Activated CD4-positive, alpha-beta T cell treated with anti-CD3 and anti-CD28 coated beads, Interleukin-2, amount 50 U/mL, for 4 hours (primary cell): ENCODE measurements around the gene TMEM107.
"Not testable (repeated sequence)": the region's sequence is repeated elsewhere in the genome, so short reads cannot be mapped to it uniquely, and the experiment has no call there.

Source experiments
- DNase-seq, 2 experiments: peaks; one replicate each; pipeline ENCODE4 v3.0.0-alpha.2; 2020

TMEM107 gene

DNA sequence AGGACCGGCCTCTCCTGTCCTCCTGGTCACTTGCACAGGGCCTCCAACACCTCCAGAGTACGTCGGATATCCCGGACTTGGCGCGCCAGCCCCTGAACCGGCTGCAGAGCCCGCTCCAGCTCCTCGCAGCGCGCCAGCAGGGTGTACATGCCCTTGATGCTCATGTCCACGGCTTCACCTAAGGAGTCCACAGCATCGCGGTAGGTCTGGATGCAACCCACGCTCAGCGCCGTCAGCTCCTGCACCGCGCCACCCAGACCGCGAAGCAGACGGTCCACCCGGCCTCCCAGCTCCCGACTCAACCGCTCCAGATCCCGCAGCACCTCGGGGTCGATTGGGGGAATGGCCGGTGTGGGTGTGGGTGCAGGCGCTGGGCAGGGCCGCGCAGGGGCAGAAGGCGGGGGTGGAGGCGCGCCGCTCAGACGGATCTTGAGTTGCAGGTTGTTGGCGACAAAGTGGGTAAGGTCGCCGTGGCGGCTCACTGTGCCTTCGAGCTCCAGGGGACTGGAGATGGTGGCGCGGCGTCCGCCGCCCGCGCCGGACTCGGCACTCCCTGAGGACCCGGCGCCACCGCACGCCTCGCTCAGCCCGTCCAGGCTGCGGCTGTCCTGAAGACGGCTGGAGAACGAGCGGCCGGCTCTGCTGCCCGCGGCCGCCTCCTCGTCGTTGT, 13.0 kb upstream of the TMEM107 start:
- no peak for DNase-seq

DNA sequence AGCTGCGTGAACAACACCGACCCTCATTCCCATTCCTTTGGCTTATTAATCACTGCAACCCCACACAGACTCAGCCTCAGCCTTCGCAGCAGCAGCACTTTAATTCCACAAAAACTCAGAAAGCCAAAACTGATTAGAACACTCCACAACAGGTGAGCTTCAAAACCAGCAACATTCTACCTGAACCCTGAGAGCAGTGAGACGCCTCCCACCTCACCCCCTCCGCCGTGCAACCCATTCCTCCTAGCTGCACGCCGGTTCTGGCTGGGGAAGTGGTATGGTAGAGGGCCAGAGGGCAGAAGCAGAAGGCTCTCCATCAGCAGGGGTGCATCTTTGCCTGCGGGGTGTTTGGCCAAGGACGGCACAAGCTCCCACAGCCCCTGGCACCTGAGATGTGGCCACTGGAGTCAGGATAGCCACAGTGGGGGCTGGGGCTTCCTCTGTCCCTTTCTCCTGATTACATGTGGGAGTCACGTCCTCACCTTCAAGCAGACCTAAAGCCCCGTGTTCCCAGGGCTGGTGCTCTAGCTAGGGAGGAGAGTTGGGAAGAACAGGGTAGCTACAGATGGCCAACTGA, 12.2 kb upstream of the TMEM107 start:
- DNase-seq, result no peak

DNA sequence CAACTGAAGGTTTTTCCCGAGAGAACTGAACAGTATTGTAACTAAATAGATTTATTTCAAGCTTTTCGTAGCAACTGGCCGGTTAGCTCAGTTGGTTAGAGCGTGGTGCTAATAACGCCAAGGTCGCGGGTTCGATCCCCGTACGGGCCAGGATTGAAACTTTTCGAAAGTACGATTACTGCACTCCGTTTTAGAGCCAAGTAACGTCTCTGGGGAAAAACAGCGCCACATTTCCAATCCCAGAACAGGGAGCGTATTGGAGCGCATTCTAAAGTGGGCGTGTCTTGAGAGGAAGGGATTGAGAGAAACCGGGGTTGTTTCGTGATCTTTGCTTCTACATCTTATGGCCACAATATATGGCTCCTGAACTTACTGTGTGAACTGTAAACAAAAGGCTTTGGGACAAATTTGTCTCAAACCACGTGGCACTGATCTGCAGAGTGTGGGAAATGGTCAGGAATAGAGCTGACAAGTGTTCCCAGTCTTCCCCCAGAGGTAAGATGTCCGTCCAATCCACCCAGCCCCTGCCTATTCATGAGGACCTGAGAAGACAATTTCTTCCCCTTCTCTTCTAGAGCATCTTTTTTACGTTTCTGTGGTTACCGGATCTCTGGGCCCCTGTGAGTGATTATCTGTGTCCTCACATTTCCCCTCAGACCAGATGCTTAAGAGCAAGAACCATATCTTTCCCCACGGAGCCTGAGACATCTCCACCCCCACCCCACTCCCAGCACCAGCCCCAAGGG, 11.5 kb upstream of the TMEM107 start:
- peak; percentile 90 to 91 for DNase-seq

DNA sequence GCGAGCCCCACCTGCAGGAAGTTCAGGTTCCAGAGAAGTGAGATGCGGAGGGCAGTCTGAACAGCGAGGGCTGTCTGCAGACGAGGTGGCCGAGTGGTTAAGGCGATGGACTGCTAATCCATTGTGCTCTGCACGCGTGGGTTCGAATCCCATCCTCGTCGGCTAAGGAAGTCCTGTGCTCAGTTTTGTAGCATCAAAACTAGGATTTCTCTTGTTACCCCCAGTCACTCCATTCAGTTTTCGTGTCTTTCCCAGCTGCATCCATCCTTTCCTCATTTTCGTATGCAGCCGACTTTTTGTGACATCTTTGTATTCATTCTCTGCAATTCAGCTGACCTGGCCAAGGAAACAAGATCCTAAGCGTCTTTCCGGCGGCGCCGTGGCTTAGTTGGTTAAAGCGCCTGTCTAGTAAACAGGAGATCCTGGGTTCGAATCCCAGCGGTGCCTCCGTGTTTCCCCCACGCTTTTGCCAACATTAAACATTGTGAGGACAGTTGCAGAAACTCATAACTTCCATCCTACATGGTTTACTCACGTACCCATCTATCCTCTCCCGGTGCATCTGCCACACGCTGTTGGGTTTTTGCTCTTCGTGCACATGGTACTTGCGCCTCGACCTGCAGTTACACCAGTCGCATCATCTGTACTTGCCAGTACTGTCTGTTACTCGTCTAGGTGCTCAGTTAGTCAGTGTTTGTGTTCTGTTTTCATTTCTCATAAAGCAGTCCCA, 10.8 kb upstream of the TMEM107 start:
- DNase-seq, result peak; percentile 89 to 90

DNA sequence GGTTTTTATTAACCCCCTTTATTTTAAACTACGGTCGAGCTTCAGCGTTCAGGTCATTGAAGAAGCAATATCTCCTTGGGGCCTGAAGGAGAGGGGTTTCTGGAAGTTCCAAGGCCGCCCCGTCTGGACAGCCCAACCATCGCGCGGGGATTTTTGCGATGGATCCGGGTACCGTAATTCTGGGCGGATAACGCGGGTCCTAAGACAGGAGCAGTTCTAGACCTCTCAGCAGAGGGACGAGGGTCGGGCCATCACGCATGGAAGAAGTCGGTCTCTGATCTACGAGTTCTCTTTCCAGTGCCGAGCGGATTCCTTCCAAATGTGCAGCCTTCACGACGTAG, 10.2 kb upstream of the TMEM107 start:
- DNase-seq, result no peak

DNA sequence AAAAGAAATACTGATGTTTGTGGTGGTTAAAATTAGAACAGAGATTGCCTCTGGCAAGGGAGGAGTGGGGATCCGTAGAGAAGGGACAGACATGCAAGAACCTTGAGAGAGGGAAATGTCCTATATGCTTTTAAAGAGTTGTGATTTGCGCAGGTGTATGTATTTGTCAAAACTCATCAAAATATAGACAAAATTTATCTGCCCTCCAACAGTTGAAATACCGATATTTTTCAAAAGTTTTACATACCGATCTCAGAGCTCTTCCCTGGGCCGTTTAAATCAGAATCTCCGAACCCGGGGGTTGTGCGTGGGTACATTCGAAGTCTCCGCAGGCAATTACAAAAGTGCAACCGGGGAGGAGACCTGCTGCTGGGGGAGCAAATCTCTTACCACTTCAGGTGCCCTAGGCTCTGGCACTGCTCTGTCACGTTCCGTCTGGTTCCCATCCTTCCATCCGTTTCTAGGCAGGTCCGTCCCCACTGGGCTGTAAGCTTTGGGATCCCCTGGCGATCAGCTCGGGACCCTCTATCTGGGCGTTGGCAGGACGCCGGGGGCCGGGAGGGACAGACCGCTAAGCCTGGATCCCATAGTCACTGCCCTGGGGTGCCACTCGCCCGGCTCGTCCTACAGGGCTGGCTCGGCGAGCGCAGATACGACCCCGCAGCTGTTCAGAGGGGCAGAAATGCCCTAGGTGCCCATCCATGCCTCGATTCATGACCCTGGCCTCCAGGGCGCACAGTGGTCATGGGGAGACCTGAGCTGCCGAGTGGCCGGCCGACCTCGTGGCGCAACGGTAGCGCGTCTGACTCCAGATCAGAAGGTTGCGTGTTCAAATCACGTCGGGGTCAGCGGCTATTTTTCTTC, 9.6 kb upstream of the TMEM107 start:
- peak; percentile 89 to 94 for DNase-seq

DNA sequence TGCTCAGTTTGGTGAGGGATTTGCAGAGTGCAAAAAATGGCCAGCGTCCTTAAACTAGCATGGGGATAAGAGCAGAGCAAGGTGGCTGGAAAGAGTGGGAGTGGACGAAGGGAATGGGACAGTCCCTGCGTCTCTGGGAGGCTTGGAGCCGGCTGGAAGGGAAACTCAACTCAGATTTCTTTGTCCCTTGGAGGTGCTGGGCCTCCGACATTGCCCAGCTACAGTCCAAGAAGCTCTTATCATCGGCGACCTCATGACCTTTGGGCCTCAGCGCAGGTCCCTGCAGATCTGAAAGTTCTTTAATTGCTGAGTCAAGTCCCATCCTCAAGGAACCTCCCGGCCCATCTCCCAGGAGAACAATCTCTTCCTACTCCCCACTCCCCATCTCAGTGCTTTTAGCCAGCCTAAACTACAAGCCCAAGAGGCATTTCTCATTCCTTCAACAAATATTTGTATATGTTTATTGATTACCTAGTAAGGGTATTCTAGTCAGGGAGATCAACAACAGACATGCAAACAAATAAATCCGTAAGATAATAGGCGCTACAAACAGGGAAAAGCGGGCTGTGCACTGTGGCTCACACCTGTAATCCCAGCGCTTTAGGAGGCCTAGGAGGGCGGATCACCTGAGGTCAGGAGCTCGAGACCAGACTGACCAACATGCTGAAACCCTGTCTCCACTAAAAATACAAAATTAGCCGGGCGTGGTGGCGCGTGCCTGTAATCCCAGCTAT, 985 bp upstream of the TMEM107 start:
- no peak for DNase-seq

DNA sequence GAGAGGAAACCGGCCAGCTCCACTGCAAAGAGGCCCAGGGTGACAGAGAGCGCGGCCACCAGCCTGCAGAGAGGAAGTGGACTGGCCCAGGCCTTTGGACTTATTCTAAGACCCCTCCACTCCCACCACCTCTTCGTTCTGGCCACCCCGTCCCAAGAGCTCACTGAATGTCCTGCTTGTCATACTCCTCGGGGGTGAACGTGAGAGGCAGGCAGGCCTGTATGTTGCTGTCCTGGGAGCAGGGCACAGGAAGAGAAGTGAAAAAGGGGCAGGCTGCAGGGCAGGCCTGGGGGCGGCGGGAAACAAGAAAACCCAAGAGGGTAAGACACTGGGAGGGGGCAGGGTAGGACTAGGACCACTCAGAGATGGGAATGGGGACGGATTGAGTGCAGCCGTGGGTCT, 384 bp downstream of the TMEM107 start:
- no peak for DNase-seq

DNA sequence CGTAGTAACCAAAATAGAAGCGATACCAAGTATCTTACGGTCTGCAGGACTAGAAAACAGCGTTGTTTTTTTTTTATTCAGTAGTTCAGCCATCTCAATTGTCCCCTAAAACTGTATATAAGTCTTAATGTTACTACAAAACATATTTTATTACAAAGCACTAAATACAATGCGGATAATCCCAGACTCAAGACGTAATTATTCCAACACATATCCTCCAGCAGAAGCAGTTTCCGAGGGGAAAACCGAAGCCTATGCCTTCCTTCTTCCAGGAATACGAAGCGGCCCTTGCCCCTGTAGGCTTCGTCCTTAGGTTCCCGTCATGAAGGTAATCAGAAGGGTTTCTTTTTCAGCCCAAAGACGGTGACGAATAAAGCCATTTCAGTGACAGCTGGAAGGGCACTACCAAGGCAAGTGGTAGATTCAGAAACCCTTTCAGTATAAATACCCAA, 2.3 kb downstream of the TMEM107 start:
- DNase-seq, result no peak

DNA sequence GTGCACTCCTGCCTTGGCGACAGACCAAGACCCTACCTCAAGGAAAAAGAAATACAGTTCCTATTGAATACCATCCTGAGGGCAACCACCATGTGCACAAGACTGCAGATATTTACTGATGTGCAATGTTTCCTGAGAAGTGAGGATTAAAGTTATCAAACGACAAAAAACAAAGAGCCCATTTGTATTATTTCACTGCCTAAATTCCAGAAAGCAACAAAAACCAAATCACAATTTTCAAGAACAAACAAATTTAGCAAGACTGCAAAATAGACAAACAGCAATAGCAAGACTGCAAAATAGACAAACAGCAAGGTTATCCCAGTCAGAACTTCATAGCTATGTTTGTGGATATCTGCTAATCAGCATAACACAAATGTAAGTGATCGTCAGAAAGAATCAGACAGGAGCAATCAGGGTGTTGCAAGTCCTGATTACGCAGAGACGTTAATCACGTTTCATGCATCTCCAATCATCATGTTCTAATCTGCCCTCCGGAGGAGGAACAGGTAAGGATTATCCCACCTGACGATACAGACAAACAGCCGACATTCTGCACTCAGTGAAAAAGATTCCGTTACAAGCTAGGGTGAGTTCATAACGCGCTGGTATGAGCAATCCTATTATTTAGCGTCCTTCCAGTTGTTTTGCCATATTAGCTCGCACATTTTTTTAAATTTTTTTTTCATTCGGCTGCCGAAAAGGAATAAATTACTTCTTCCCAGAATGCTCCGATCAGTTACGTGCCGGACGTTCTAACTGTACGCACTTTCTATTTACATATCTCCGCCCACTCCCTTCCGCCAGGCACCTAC, 2.9 kb downstream of the TMEM107 start:
- peak; percentile 70 to 77 for DNase-seq

DNA sequence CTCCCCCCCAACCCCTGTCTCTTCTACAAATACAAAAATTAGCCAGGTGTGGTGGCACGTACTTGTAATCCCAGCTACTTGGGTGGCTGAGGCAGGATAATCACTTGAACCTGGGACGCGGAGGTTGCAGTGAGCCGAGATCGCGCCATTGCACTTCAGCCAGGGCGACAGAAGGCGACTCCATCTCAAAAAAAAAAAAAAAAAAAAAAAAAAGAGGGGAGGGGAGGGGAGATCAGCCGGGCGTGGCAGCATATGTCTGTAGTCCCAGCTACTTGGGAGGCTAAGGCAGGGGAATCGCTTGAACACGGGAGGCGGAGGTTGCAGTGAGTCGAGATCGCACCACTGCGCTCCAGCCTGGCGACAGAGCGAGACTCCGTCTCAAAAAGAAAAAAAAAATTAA, 6.0 kb downstream of the TMEM107 start:
- not testable (repeated sequence) for DNase-seq

DNA sequence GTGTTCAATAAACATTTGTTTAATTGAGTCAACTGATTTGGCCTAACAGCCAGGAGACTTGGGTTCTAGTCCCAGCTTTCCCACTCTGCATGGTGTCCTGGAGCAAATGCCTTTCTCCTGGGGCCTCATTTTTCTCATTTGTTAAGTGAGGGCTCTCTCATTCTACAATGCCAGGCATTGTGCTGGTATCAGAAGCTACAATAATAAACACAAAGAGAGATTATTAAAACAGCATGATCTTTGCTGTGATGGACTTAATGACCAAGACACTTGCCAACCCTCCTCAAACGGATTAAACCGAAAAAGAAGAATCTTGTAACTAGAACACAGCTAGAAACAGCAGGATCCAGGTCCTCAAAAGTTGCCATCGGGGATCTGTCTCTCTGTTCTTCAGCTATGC, 8.7 kb downstream of the TMEM107 start:
- DNase-seq, result no peak

DNA sequence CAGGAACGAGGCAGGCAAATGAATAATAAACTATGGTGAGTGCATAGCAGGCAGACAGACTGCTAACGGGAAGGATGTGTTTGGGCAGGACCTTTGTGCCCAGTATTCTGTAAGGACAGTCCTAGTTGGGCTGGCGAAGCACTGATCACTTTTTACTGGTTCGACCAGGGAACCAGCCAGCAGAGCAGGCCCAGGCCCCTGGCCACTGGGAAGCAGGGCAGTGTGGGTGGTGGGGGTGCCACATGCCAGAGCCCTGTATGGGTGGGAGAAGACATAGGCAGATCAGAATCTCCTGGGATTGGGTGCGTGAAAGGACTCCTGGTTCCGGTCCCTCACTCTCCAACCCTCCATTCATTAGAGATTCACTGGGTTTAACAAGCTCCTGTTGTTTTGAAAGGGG, 9.4 kb downstream of the TMEM107 start:
- no peak for DNase-seq

DNA sequence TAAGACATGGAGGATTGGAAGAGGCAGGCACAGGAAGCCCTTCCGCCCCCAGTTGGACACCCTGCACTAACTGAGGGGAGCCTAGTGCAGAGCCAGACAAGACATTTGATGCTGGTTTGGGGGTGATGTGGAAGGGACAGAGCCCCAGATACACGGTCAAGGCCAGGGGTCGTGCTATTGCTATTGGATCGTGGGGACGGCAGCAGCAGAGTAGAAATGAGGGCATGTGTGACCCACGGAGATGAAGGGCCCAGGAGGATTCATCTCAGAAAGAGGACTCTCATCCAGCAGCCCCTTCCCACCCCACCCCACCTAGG, 11.4 kb downstream of the TMEM107 start:
- no peak for DNase-seq

DNA sequence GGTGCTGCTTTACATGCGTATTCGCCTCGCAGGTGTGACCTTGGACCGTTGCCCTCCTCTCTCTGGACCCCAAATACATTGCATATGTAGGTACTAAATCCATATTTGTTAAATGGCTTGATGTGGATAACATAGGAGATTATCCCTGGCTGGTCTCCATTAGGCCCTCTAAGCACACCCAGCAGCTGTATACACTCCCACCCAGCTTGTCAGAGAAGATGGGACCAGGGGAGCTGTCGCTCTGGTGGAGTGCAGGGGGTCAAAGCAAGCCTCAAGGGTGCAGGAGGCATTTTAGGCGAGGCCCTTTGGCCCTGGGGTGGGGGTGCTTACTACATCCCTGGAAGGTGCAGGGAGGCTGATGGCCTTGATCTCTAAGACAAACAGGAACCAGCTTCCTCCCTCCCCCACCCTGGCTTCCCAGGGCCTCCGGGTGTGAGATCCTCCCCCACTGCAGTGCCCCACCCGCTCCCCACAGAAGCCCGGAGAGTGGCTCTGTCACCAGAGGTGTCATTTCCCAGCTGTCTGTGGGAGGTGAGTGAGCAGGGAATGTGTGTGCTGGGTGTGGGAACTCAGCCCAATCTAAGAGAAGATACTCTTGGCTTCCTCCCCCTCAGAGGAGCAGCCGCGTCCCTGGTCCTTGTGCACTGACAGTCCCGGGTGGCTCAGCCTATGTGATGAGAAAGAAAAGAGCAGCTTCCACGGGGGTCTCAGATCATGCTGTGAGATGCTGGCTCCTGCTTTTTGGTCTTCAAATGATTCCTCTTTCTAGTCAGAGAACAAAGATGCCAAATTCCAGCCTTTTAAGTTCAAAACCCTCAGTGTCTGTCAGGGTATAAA, 12.0 kb downstream of the TMEM107 start:
- peak in 1 of 2 experiments; percentile 44 for DNase-seq

DNA sequence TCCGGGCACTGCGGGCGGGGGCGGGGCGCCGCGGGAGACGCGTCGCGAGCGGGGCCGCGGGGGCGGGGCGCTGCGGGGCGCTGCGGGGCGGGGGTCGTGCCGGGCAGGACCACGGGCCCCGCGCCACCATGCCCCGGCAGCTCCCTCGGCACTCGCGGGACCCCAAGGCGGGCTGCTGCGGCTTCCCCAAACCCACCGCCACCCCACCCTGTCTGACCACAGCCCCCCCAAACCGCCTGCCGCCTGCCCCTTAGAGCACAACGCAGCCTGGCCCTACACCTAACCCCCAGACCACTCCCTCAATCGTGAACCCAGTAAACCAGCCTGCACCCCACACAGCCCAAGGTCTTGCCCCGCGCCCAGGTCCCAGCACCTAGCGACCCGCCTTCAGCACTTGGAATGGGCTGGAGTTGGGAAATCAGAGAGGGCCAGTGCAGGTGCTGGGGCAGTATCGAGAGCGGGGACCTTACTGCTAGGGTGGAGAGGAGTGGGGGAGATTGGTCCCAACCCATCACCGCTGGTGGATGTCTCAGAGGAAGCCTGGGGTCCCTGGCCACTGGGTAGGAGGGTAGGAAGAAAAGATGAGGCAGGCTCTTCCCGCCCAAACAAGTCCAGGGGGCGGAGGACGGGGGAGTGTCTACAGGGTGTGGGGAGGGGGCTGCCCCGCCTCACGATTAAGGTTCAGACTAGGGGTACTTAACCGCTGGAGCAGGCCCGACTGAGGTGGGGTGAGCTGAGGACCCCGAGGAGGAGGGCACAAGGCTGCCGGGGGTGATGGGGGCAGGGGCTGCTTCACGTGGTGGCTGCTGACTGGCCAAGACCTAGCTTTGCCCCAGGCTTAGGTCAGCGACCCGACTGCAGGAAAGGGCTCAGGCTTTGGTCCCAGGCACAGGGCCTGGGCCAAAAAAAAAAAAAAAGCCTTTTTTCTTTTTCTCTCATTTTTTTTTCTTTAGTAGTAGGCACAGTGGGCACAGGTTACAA, 12.9 kb downstream of the TMEM107 start:
- DNase-seq, result no peak

DNA sequence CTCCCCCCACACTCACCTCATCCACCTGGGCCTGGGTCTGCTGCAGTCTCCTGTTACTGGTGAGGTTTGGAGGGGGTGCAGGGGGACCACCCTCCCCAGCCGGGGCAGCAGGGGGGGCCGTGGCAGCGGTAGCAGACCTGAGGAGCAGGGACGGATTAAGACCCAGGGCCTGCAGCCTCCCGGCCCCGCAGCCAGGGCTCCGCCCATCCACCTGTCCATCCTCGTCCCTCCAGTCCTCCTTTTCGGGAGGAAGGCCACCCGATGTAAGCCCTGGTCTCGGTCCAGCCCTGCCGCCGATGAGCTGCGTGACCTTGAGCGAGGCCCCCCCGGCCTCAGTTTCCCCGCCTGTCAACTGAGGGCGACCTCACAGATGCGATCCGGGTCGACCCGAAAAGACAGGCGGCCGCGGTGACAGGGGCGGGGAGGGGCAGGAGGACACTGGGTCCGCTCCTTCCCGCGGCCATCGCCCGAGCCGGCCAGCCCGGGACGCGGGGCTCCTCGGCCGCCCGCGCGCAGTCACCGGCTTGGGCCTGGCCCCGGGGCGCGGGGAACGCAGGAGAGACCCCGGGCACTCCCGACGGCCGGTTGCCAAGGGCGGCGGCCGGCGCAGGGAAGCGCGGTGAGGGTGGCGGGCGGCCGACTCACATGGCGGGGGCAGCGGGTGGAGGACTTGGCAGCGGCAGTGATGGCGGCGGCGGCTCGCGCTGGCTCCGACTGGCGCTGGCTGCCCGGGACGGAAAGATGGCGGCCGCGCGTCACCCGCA, 13.8 kb downstream of the TMEM107 start, which contains the start of gene VAMP2:
VAMP2 (minus strand) TSS at position 716 of the 764 bp plus-strand sequence; CDS start at position 647, 69 bp downstream.
- DNase-seq, result peak; percentile 73 to 74
